Uterus (tissue), 2 donors: ENCODE data around the gene DPP6.

Source experiments
- CTCF ChIP-seq, 4 experiments: fragments of 200-600 bp in 2 of 4; fragments of 450-650 bp in 2 of 4; sonication (generic) in 2 of 4; IDR thresholded peaks; one replicate each; pipeline ENCODE4 v1.5.1; 2016 to 2019; ENCODE audit warnings: antibody characterized with exemption in 4 of 4, mild to moderate bottlenecking in 2 of 4, moderate library complexity in 1 of 4
- POLR2A ChIP-seq, 2 donors: fragments of 450-650 bp; IDR thresholded peaks; one replicate each; pipeline ENCODE4 v1.6.1; 2016; ENCODE audit warnings: antibody characterized with exemption in 2 of 2, mild to moderate bottlenecking in 1 of 2, moderate library complexity in 1 of 2

GRCh38 chr7:154578336-154578735 is 526.1 kb downstream of the DPP6 start:
- no peak for TF ChIP-seq CTCF (IDR thresholded peaks at IDR 0.05)
- no peak for TF ChIP-seq POLR2A (IDR thresholded peaks at IDR 0.05)
